Thoracic aorta endothelial cell (primary cell): ENCODE results near the gene ELAPOR1. TPM values are rescaled to one million over a fixed set of nuclear protein-coding genes. Genes with fewer than 3 reads are reported as not detected.

Source experiments
- small RNA-seq: library from RNA; depleted of rRNA; stranded (forward); fragments of <200 nt; gene quantifications from one replicate; pipeline ENCODE3, GENCODE V24; 2012
- total RNA-seq: library from RNA; depleted of rRNA; stranded (reverse); fragments of >200 nt; gene quantifications from 2 replicates; pipeline ENCODE4 v1.2.3, GENCODE V29; 2012

The ELAPOR1 gene
- 0.53 and 1.0 TPM in 2 replicates for total RNA-seq

DNA sequence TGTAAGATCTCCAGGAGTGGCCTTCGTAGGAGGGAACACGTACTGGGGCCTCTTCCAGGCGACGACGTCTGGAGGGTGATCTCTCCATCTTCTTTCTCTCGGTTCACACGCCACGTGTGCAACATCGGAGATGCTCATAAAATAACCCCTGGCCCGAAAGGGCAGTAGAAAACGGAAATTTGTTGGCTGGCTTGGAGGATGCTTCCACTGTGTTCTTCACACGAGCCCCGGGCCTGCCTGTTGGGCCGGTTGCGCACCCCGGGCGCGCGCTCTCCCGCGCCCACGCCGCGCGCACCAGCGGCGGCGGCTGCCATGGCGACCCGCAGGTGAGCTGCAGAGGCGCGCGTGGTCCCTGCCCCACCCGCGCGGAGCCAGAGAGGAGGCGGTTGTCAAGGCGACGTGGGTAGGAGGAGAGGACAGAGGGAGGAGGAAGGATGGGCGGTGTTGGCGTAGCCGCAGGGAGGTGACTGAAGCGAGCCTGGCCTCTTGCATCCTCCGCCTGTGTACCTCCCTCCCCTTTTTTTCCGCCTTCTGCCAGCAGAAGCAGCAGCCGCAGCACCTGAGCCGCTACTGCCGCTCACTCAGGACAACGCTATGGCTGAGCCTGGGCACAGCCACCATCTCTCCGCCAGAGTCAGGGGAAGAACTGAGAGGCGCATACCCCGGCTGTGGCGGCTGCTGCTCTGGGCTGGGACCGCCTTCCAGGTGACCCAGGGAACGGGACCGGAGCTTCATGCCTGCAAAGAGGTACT lies at the start of gene ELAPOR1:
Gene ELAPOR1, plus strand, starts transcription at position 526 of the 752 bp plus-strand sequence. Its CDS starts 69 bp downstream, at position 595.

DNA sequence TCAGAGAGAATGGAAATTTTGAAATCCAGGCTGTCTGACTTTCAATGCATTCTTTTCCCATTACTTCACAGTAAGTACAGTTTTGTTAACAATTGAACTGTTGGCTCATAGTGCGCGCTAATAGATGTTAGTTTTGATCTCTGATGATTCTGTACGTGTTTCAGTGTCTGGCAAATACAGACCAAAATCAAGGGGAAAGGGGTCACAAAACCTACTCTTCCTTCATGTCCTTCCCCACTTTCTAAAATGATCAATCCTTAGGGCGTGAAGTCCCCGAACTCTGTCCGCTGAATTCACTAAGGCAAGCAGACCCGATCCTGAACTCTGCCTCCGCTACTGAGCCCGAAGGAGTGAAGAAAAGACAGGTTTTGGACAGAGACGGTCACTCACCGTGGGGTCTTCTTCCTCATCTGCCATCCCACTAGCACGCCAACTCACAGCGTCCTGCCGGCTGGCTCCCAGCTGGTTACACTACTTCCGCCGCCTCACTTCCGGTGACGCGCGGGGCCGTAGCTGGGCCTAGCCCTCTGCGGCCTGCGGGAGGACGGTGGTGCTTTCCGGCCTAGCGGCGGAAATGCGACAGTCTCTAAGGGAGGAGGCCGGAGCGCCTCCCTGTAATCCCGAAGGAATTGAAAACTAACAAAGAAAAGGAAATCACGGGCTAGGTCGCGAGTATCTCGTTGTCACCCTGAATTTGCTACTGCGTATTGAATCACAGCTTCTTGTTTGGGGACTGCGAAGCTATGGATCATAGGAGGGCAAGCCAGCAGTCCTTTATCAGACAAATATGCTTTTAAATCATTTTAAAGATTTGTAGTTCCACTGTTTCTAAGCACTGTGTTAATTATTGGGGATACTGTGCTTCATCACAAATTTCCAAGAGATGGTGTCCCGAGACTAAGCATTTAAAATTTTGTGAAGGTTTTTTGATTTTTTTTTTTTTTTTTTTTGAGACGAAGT lies 38.1 kb upstream of the ELAPOR1 start, which contains the start of gene TAF13:
Gene TAF13, minus strand, starts transcription at position 473 of the 960 bp plus-strand sequence. Its CDS starts 56 bp downstream, at position 417.

DNA sequence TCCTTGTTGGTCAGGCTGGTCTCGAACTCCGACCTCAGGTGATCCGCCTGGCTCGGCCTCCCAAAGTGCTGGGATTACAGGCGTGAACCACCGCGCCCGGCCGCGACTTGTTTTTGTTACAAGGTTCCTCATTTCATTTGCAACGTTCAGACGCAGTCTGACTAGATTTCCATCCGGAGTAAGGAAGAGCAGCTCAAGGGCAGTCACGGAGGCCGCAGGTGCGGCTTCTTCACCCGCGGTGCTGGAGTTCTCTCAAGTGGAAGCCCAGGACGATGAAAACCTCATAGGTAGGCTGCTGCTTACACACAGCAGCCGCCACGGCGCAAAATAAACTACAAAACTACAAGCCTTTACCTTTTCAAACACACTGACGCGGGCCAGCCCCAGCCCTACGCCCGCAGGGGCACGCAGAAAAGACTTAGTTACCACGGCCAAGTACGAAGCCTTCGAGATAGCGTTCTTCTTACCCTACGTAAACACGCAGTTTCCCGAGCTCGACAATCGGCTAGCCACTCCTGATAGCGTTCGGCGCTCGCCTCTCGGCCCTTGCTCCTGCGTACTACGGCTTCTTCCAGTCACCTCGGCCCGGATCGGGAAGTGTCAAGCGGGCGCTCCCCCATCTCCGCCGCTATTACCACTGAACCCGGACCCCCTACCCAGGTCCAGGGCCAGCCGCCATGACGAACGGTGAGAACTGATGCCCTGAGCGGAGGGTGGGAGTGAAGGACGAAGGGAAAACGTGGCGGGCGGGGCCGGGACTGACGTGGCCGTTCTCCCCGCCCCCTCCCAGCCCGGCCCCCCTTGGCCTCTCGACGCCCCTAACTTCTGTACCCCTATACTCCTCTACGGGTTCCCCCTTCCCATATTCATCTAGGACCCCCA lies 23.5 kb upstream of the ELAPOR1 start, which contains the start of gene TMEM167B:
Gene TMEM167B, plus strand, starts transcription at position 569 of the 882 bp plus-strand sequence. Its CDS starts 109 bp downstream, at position 678.

Small RNA genes within 50 kb of the gene (small RNA-seq; reads per million reads assigned to genes)
- not detected for gene AL356488.2

Other genes starting within 250 kb of the ELAPOR1 start
- 25.0 and 39.7 TPM in 2 replicates for gene GPSM2, start 237.1 kb upstream of the ELAPOR1 start, total RNA-seq
- gene CLCC1, start 150.6 kb upstream of the ELAPOR1 start, total RNA-seq = 31.8 and 36.2 TPM in 2 replicates
- 43.8 and 45.0 TPM in 2 replicates for gene WDR47, start 72.0 kb upstream of the ELAPOR1 start, total RNA-seq
- 84.2 and 144 TPM in 2 replicates for gene TAF13, start 38.1 kb upstream of the ELAPOR1 start, total RNA-seq
- 10.8 and 12.8 TPM in 2 replicates for gene TMEM167B, start 23.4 kb upstream of the ELAPOR1 start, total RNA-seq
- 204 and 210 TPM in 2 replicates for gene SARS1, start 99.8 kb downstream of the ELAPOR1 start, total RNA-seq
- 0.80 and 1.7 TPM in 2 replicates for gene CELSR2, start 135.4 kb downstream of the ELAPOR1 start, total RNA-seq
- 16.2 and 25.8 TPM in 2 replicates for gene PSRC1, start 169.0 kb downstream of the ELAPOR1 start, total RNA-seq
- not detected in 2 replicates for gene MYBPHL, start 192.9 kb downstream of the ELAPOR1 start, total RNA-seq